Subcutaneous abdominal adipose tissue (tissue), 5 donors: ENCODE results near the gene MGMT.

Experiments used
- H3K27ac ChIP-seq: one replicate; pipeline ENCODE4 v1.7.0; 2013; ENCODE audit warnings: low read depth, mild to moderate bottlenecking, inconsistent platforms, low read length, moderate library complexity
- H3K27me3 ChIP-seq, 5 donors: one replicate each; pipeline ENCODE4 v1.7.0; 2013; ENCODE audit warnings: low read length in 5 of 5, inconsistent platforms in 1 of 5; ENCODE audit not compliant: control insufficient read depth in 5 of 5, insufficient read depth in 4 of 5
- H3K36me3 ChIP-seq, 5 donors: one replicate each; pipeline ENCODE4 v1.7.0; 2013; ENCODE audit warnings: low read length in 5 of 5; ENCODE audit not compliant: control insufficient read depth in 5 of 5, insufficient read depth in 5 of 5
- H3K4me1 ChIP-seq, 5 donors: one replicate each; pipeline ENCODE4 v1.7.0; 2013; ENCODE audit warnings: low read length in 5 of 5, mild to moderate bottlenecking in 3 of 5, moderate library complexity in 1 of 5; ENCODE audit not compliant: control insufficient read depth in 5 of 5, insufficient read depth in 5 of 5
- H3K4me3 ChIP-seq, 5 donors: one replicate each; pipeline ENCODE4 v1.7.0; 2013; ENCODE audit warnings: low read length in 5 of 5, low read depth in 1 of 5
- H3K9ac ChIP-seq, 5 donors: one replicate each; pipeline ENCODE4 v1.7.0; 2013; ENCODE audit warnings: low read length in 5 of 5, mild to moderate bottlenecking in 4 of 5, moderate library complexity in 3 of 5
- H3K9me3 ChIP-seq, 5 donors: one replicate each; pipeline ENCODE4 v1.7.0; 2013; ENCODE audit warnings: low read length in 5 of 5; ENCODE audit not compliant: control insufficient read depth in 5 of 5
- donor health status: healthy.
- donor health status: healthy.
- donor health status: healthy.
- donor health status: healthy.
- donor health status: healthy.

MGMT gene

DNA sequence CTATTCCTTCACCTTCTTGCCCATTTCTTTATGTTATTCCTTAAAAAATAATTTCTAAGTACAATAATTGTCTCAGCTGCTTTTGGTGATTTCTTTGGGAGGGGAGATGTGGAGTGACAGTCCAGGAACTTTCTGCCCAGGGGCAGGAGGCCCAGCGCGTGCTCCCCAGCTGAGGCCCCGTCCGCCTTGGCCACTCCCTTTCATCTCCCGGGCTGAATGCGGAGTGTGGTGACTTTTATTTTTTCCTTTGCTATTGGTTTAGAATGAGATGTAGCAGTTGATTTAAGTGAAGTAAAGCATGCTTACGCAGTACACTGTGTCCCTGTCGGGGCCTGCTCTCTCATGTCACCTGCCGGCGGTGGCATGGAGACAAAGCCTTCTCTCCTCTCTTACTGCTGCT lies 141.6 kb downstream of the MGMT start:
- no peak overlapping the region for H3K4me3 ChIP-seq
- H3K36me3 ChIP-seq, result no peaks in the 10 kb centered on the region
- no peaks in the 10 kb centered on the region for H3K9me3 ChIP-seq
- H3K27ac ChIP-seq, result no peak overlapping the region
- H3K27me3 ChIP-seq, result no peaks in the 10 kb centered on the region
- no peak overlapping the region for H3K9ac ChIP-seq
- peaks cover 2 to 28% (median 21%) of the 10 kb centered on the region in 5 donors for H3K4me1 ChIP-seq

DNA sequence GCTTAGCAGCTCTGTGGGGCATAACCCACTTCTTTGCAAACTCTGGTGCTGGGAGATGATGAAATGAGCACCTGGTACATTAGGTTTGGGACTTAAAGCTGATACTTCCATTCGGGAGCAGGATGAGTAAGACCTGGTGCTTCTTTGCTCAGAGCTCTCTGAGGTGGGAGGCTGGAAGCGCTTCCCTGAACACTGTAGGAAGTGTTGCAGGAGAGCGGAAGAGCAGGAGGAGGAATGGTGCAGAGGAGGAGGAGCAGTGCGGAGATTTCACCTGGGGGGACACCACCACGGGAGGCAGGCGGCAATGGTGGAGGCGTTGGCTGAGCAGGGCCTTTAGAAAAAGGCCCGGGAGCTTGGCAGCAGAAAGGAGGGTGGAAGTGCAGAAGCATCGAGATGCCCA lies 142.5 kb downstream of the MGMT start:
- Histone ChIP-seq H3K4me3 (no peak overlapping the region), H3K27me3 (no peaks in the 10 kb centered on the region), H3K27ac (no peak overlapping the region), H3K4me1 (peaks cover 2 to 28% (median 21%) of the 10 kb centered on the region in 5 donors), H3K9me3 (no peaks in the 10 kb centered on the region), H3K9ac (no peak overlapping the region), H3K36me3 (no peaks in the 10 kb centered on the region)

DNA sequence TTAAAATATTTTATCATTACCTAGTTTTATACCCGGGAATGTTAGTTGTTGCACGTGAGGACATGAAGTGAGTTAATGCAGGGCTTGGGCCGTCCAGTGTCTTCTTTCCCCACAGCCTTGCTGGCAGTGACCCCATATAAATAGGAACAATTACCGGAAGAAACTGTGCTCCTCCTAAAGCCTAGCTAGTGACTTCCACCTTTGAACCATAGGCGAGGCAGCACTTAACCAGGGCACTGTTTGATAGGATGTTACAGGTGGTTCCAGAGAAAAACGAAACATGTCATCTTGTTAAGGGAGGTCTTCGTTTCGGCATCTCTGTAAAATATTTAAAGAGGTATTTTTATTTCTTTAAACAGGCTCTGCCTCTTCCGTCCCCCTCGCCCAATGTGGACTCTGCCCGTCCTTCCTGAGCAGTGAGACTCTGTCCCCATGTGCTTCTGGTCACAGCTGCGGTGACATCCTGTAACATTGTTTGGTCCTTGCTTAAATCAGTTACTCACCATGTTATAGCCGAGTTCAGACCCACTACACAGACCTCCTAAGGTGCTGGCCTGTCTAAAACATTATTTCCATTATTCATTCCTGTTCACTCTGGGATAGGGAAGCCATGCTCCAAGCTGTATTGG lies 145.6 kb downstream of the MGMT start:
- H3K27ac ChIP-seq, result no peak overlapping the region
- H3K27me3 ChIP-seq, result no peaks in the 10 kb centered on the region
- H3K9ac ChIP-seq, result no peak overlapping the region
- H3K4me1 ChIP-seq, result peaks cover 0 to 12% (median 7%) of the 10 kb centered on the region in 5 donors
- H3K36me3 ChIP-seq, result no peaks in the 10 kb centered on the region
- H3K9me3 ChIP-seq, result peaks cover 0 to 5% (median 0%) of the 10 kb centered on the region in 5 donors
- H3K4me3 ChIP-seq, result no peak overlapping the region

GRCh38 chr10:129613377-129613980 lies 146.4 kb downstream of the MGMT start:
- Histone ChIP-seq H3K27ac (no peak overlapping the region), H3K9ac (no peak overlapping the region), H3K4me3 (no peak overlapping the region), H3K4me1 (peaks cover 0 to 12% (median 7%) of the 10 kb centered on the region in 5 donors), H3K27me3 (no peaks in the 10 kb centered on the region), H3K9me3 (peaks cover 0 to 5% (median 0%) of the 10 kb centered on the region in 5 donors), H3K36me3 (no peaks in the 10 kb centered on the region)

GRCh38 chr10:129614341-129614740 lies 147.3 kb downstream of the MGMT start:
- peaks cover 0 to 12% (median 7%) of the 10 kb centered on the region in 5 donors for H3K4me1 ChIP-seq
- H3K9ac ChIP-seq, result no peak overlapping the region
- no peaks in the 10 kb centered on the region for H3K27me3 ChIP-seq
- no peak overlapping the region for H3K4me3 ChIP-seq
- H3K27ac ChIP-seq, result no peak overlapping the region
- peaks cover 0 to 5% (median 0%) of the 10 kb centered on the region in 5 donors for H3K9me3 ChIP-seq
- peaks cover 0 to 2% (median 0%) of the 10 kb centered on the region in 5 donors for H3K36me3 ChIP-seq

DNA sequence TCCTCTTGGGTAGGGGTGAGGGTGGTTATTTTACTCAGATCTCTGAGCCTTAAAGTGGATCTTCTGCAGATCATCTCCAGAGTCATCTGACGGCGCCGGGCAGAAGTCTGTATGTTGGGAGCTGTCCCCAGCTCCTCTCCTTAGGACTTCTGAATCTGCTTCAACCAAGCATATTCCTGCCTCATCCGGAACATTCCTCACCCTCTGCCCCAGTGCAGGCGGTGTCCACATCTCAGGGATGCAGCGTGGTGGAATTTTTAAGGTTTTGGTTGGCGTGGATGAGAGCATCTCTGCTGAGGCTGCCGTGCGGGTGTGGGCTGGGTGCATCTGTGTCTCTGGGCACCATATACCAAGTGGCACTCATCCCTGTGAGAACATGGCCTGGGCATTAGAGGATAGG lies 148.3 kb downstream of the MGMT start:
- no peak overlapping the region for H3K9ac ChIP-seq
- no peak overlapping the region for H3K4me3 ChIP-seq
- peaks cover 0 to 12% (median 4%) of the 10 kb centered on the region in 5 donors for H3K4me1 ChIP-seq
- peaks cover 0 to 2% (median 0%) of the 10 kb centered on the region in 5 donors for H3K36me3 ChIP-seq
- H3K27ac ChIP-seq, result no peak overlapping the region
- peaks cover 0 to 5% (median 0%) of the 10 kb centered on the region in 5 donors for H3K9me3 ChIP-seq
- no peaks in the 10 kb centered on the region for H3K27me3 ChIP-seq

- H3K36me3 ChIP-seq, result peaks cover 0 to 2% (median 0%) of the 10 kb centered on the region in 5 donors
- H3K27ac ChIP-seq, result no peak overlapping the region
- H3K4me1 ChIP-seq, result peaks cover 0 to 8% (median 0%) of the 10 kb centered on the region in 5 donors
- H3K9me3 ChIP-seq, result peaks cover 0 to 5% (median 0%) of the 10 kb centered on the region in 5 donors
- H3K27me3 ChIP-seq, result no peaks in the 10 kb centered on the region
- no peak overlapping the region for H3K9ac ChIP-seq
- H3K4me3 ChIP-seq, result no peak overlapping the region
These were observed 149.0 kb downstream of the MGMT start for GRCh38 chr10:129615921-129616525.

GRCh38 chr10:129617768-129618167 lies 150.7 kb downstream of the MGMT start:
- no peaks in the 10 kb centered on the region for H3K27me3 ChIP-seq
- H3K27ac ChIP-seq, result no peak overlapping the region
- no peak overlapping the region for H3K9ac ChIP-seq

GRCh38 chr10:129621062-129621461 lies 154.0 kb downstream of the MGMT start:
- Histone ChIP-seq H3K9ac (no peak overlapping the region), H3K9me3 (peaks cover 0 to 5% (median 0%) of the 10 kb centered on the region in 5 donors), H3K36me3 (peaks cover 0 to 2% (median 0%) of the 10 kb centered on the region in 5 donors), H3K27me3 (no peaks in the 10 kb centered on the region), H3K27ac (no peak overlapping the region), H3K4me3 (no peak overlapping the region), H3K4me1 (no peaks in the 10 kb centered on the region)

More at GRCh38 chr10:129617768-129618167, 150.7 kb downstream of the MGMT start:
- Histone ChIP-seq H3K36me3 (peaks cover 0 to 2% (median 0%) of the 10 kb centered on the region in 5 donors), H3K9me3 (peaks cover 0 to 5% (median 0%) of the 10 kb centered on the region in 5 donors), H3K4me1 (peaks cover 0 to under 1% (median 0%) of the 10 kb centered on the region in 5 donors), H3K4me3 (no peak overlapping the region)

- Histone ChIP-seq H3K27ac (no peak overlapping the region), H3K4me1 (no peaks in the 10 kb centered on the region), H3K9me3 (peaks cover 0 to 5% (median 0%) of the 10 kb centered on the region in 5 donors), H3K9ac (no peak overlapping the region), H3K36me3 (peaks cover 0 to 2% (median 0%) of the 10 kb centered on the region in 5 donors), H3K4me3 (no peak overlapping the region), H3K27me3 (no peaks in the 10 kb centered on the region)
These were observed 154.7 kb downstream of the MGMT start for GRCh38 chr10:129621693-129622092.
